Right forelimb (tissue), 1 donor: ENCODE results near the gene SESTD1.
"Not testable (repeated sequence)": the region's sequence is repeated elsewhere in the genome, so short reads cannot be mapped to it uniquely, and the experiment has no call there.

Experiments
- DNase-seq: peaks from one replicate; pipeline ENCODE4 v3.0.0-alpha.2; 2018

Gene SESTD1

DNA sequence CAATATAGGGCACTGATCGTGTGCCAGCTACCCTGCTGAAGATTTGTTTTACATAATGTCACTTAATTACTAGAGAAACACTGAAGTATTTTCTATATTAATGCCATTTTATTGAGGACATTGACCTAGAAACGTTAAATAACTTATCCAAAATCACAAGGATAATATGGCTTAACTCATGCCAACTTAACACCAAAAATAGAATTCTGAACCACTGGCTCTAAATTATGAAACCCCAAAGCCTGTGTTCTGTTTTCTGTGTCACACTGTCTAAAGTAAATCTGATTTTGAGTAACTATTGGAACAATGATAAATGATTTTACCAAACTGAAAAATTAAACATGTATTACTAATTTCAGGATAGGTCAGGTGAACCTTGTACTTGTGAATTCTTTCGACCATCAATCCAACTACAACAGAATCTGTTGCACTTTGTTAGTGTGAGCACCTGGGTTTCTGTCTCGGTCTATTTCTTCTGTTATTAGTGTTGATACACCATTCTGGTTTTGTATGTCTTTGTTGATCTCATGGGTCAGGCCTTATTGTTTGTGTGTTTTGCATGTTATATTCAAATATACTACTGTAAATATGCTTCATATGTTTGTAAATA, 166.4 kb downstream of the SESTD1 start:
- no peak for DNase-seq

DNA sequence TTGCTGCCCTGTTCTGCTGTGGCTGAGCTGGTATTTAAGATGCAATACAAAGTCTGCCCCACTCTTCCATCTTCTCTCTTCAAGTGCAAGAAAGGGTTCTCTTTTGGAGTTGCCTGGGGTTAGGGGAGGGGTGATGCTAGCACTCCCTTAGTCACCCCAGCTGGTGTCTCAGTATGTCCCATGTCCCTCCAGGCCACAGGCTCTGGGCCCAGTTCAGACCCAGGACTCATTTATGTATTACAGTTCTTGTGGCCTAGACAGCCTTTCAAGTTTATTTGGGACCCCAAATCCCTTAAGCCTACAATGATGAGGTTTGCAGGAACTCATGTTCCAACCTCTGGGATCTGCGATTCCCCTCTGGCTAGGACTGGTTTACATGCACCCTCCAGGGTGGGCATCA, 167.5 kb downstream of the SESTD1 start:
- no peak for DNase-seq

DNA sequence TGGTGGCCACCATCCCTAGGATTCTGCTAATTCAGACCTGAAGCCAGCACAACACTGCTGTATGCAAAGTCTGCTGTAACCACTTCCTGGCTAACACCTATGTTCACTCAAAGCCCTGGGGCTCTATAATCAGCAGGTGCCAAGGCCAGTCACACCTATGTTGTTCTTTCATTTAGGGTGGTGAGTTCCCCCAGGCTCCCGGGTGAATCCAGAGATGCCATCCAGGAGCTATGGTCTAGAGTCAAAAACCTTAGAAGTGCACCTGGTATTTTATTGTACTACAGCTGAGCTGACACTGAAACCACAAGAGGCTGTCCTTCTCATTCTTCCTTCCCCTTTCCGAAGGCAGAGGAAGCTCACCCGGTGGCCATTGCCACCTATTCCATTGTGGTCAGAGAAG, 168.5 kb downstream of the SESTD1 start:
- no peak for DNase-seq

DNA sequence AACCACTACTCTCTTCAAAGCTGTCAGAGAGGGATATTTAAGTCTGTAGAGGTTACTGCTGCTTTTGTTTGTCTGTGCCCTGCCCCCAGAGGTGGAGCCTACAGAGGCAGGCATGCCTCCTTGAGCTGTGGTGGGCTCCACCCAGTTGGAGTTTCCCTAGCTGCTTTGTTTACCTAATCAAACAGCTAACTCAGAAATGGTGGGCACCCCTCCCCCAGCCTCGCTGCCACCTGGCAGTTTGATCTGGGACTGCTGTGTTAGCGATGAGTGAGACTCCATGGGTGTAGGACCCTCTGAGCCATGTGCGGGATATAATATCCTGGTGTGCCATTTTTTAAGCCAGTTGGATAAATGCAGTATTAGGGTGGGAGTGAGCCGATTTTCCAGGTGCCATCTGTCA, 171.7 kb downstream of the SESTD1 start:
- not testable (repeated sequence) for DNase-seq

DNA sequence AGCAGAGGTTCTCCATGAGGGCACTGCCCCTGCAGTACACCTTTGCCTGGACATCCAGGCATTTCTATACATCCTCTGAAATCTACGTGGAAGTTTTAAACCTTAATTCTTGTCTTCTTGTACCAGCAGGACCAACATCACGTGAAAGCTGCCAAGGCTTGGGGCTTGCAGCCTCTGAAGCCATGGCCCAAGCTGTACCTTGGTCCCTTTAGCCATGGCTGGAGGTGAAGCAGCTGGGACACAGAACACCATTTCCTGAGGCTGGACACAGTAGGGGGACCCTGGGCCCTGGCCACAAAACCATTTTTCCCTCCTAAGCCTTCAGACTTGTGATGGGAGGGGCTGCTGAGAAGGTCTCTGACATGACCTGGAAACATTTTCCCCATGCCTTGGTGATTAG, 181.9 kb downstream of the SESTD1 start:
- DNase-seq: no peak

DNA sequence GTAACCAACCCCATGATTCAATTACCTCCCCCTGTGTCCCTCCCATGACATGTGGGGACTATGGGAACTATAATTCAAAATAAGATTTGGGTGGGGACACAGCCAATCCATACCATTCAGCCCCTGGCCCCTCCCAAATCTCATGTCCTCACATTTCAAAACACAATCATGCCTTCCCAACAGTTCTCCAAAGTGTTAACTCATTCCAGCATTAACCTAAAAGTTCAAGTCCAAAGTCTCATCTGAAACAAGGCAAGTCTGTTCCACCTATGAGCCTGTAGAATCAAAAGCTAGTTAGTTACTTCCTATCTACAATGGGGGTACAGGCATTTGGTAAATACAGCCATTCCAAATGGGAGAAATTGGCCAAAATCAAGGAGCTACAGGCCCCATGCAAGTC, 182.7 kb downstream of the SESTD1 start:
- DNase-seq: no peak

DNA sequence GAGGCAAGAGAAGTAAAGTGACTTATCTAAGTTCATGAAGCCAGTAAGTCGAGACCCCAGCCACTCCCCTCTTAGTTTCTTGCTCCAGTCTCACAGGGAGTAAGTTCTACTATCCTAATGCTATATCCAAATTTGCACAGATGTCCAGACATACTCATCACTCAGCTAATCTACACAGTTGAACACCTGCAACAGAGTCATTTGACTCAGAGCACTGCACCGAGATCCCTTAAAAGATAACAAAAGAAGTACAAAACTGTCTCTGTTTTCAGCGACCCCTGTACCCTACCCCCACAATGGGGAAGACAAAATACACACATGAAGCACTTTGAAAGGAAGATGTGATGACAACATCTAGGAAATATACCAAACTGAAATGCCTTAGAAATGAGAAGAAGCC, 192.1 kb downstream of the SESTD1 start:
- DNase-seq: no peak

DNA sequence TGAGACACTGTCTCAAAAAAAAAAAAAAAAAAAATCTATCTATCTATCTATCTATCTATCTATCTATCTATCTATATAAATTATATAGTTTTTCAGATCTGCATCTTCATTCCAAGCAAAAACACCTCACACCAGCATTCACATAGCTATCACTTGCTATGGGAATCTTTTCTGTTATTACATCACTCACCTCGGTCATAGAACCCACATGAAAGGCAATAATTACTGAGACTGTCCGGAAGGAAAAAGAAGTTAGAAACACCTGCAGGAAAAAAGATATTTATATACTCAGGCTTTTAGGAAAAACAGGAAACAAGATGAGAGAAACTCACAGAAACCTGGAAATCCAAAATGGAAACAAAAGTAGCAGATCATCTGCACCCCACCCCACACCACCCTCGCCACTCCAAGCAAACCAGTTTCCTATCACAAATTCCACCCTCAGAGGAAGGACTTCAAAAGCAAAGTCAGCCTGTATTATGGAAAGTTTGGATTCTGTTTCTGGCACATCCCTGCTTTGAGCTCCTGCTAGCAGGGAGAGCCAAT, 192.7 kb downstream of the SESTD1 start:
- DNase-seq: no peak

DNA sequence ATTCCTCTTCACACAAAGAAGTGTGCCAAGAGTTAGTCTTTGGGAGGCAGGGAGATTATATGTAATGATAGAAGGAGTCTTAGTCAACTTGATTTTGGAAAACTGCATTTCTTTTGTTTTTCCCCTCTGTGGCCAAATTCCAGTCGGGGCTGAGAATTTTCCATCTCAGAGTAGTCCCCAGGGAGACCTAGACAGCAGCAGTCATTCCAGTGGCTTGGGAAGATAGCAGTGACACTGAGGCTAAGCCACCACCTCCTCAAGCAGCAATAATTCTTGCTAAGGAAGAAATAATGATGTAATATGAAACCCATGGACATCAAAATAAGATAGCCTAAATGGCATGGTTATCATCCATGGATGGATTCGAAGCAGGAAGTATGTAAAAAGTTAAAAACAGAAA, 193.7 kb downstream of the SESTD1 start:
- no peak for DNase-seq

DNA sequence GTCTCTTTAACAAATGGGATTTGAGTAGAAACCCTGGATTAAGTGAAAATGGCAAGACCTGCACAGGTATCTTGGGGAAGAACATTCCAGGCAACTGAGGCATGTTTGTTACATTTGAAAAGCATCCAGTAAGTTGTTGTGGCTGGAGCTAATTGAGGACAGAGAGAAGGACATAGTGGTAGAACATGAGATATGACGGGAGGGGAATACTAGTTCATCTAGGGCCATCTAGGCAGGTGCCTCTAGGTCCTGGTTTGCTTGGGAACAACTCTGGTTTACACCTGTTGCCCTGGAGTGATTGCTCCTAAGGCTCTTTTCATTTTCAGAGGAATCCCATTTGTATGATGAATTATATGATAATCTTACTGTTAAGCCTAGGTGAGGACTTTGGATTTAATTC, 194.9 kb downstream of the SESTD1 start:
- DNase-seq: no peak

DNA sequence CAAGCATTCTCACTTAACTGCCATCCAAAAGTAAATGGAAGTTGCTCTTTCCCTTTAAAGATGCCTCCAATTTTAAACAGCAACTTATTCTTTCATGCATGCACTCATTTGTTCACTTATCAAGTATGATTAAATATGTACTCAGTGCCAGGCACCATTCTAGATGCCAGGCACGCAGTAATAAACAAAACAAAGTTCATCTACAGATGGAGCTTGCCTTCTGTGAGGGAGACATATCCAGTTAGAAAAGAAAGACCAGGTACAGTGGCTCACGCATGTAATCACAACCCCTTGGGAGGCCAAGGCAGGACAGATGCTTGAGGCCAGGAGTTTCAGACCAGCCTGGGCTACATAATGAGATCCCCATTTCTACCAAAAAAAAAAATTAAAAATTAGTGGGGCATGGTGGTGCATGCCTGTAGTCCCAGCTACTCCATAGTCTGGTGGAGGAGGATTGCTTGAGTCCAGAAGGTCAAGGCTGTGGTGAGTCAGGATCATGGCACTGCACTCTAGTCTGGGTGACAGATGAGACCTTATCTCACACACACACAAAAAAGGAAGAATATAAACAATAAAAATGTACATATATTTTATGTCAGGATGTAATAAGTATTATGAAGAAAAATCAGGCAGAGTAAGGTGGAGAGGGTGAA, 195.5 kb downstream of the SESTD1 start:
- no peak for DNase-seq

DNA sequence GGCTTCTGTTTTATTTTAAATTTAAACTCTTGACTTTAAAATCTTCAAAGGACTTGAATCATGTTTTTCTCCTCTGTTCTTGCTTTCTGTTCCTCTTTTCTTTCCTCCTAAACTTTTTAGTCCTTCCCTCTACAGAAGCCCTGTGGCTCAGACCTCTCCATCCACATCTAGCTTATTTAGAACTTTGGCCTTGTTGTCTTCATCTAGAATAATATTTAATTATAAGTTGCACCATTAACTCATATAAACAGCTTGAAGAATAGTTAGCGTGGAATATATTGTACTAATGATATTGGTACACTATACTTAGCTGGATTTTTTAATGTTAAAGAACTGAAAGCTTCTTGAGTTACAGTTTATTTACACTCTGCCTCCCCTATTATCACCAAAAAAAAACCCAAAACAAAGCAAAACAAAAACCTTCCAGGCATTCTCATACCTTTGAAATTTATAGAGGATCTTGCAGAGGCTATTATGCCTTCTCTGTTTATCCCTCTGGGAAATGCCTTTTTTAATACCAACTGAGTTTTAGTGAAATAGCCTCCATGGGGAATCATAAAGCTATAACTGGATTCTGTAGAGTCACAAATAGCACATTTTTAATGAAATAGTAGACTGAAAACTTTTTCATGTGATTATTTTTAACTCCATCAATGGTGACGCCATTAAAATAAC, 205.5 kb downstream of the SESTD1 start:
- DNase-seq: no peak

DNA sequence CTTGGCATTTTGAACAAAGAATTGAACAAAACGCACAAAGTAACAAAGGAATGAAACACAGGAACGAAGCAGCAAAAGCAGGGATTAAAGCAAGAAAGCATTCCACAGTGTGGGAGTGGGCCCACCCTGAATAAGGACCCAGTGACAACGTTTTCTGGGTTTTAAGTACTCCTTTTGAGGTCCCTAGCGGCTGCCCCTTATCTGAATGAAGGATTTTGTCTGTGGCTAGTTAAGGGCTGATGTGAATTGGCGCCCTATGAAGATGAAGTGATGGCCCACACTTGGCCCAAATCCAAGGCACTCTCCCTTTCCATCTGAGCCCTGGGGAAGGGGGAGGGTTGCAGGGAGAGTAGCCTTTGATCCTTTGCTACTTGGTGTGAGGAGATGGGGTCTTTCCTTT, 206.9 kb downstream of the SESTD1 start:
- no peak for DNase-seq

DNA sequence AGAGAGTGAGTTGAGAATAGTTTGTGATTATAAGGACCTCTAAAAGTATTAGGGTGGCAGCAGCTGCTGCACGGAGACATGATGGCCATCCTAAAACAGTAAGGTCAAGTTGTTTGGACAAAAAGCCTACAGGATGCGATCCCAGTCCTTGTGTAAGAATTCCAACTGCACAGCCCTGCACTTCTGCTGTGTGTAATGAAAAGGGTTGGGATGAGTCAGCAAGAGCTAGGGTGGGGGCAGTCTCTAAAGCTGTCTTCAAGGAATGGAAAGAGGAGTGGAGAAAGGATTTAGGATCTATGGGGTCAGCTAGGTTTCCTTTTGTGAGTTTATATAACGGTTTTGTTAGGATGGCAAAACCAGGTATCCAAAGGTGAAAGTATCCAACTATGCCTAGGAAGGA, 211.1 kb downstream of the SESTD1 start:
- DNase-seq: not testable (repeated sequence)
